GM19193 (cell line): ENCODE measurements around the gene PDCD2.

Experiments
- POLR2A ChIP-seq: IDR thresholded peaks from 4 replicates; pipeline ENCODE4 v1.6.1; 2011; ENCODE audit not compliant: insufficient read depth, insufficient read length; ENCODE audit errors: extremely low read depth

PDCD2 gene

GRCh38 chr6:170554013-170554795 is 30.2 kb downstream of the PDCD2 start, which contains the start of gene TBP:
Gene TBP, plus strand, starts transcription at chr6:170554369. Its CDS starts 2,661 bp downstream, at chr6:170557030.
- TF ChIP-seq POLR2A = peak; percentile 80

GRCh38 chr6:170553534-170554012 is 30.9 kb downstream of the PDCD2 start:
- no peak for TF ChIP-seq POLR2A

DNA sequence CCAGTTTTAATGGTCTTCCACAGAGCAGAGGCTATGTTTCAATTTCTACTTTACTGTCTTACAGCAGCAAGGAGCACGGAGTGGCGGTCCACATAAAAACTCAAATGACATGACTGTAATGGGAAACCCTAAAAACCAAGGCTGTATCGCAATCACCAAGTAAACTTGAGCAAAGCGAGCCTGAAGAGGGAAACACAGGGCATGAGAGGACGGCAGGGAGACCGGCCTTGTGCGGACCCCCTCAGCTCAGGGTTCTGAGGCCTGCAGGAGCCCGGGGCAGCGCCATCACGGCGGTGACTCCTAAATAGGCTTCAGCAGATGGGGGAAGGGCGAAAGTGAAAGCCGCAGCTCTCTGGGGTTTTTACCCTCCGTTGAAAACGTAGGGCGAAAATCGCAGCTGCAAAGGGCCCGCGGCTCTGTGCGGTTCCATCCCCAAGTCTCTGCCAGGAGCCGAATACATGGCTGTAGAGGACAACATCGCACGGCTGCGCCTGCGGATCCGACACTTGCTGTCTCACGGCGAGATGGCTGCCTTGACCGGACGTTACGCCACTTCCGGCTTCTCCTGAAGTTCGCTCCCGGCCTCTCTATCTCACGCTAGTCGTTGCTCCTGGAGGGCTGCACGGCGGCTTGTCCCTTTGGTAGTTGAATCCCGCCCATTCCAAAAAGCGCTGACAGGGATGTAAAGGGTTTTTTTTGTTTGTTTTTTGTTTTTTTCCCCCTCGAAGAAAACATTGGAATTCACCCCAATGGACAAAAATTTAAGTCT is 31.5 kb downstream of the PDCD2 start, which contains the start of gene PSMB1:
PSMB1 (minus strand) TSS at position 543 of the 769 bp plus-strand sequence; CDS start at position 478, 65 bp downstream.
- peak; percentile 94 for TF ChIP-seq POLR2A

GRCh38 chr6:170545405-170545804 is 39.0 kb downstream of the PDCD2 start:
- TF ChIP-seq POLR2A = no peak

- no peak for TF ChIP-seq POLR2A
These were observed 42.3 kb downstream of the PDCD2 start for GRCh38 chr6:170542031-170542719.

DNA sequence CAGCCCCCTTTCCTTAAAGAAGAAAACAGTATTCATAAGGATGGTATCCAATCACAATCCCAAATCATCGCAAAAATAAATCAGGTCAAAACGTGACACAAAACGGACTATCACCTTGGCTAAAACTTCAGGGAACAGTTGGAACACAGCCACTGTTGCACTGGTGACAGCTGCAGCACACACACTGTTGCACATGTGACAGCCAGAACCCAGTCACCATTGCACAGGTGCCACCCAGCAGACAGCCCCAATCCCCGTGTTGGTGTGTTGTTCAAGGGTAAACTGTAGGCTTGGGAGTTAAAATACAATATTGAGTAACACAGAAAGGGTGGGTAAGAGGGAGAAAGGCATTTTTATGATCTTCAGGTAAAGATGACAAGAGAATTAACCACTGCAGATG is 47.1 kb downstream of the PDCD2 start:
- TF ChIP-seq POLR2A = no peak

DNA sequence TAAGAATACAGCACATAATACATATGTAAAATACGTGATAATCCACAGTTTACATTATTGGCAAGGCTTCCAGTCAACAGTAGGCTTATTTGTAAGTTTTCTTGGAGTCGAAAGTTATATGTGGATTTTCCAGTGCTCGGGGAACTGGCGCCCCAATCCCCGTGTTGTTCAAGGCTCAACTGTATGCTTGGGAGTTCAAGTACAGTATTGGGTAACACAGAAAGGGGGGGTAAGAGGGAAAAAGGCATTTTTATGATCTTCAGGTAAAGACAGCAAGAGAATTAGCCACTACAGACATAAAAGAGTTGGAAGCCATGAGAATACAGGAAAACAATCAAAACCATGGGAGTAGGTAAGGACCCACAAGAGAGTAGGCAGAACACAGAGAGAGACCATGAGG is 47.8 kb downstream of the PDCD2 start:
- no peak for TF ChIP-seq POLR2A

GRCh38 chr6:170535004-170535403 is 49.4 kb downstream of the PDCD2 start:
- no peak for TF ChIP-seq POLR2A

- no peak for TF ChIP-seq POLR2A
These were observed 50.6 kb downstream of the PDCD2 start for GRCh38 chr6:170533792-170534191.

- TF ChIP-seq POLR2A = no peak
These were observed 51.5 kb downstream of the PDCD2 start for GRCh38 chr6:170532867-170533488.

DNA sequence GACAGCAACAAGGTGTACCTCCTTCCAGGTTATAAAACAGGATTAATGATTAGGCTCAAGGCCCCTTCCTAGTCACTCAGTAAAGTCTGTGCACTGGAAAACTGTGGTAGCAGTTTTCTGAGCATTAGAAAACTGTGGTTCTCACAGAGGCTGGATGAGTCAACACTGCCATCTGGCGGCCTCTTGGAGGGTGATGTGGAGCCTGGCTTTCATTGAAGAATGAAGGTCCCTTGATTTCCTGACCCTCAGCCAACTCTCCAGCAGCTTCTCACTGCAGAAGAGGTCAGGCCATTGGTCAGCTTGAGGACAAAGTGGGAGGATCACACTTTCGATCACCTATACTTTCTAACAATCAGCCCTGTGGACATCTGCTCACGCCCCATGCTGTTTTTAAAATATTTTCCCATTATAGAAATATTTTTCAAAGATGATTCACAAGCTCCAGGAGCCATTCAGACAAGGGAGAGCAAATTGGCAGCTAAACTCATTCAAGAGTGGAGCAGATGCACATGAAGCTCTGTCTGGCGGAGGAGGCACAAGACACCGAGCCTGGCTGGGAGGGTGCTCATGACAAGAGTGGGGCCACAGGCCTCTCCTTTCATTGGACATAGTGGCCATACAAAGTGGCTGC is 54.5 kb downstream of the PDCD2 start:
- no peak for TF ChIP-seq POLR2A

DNA sequence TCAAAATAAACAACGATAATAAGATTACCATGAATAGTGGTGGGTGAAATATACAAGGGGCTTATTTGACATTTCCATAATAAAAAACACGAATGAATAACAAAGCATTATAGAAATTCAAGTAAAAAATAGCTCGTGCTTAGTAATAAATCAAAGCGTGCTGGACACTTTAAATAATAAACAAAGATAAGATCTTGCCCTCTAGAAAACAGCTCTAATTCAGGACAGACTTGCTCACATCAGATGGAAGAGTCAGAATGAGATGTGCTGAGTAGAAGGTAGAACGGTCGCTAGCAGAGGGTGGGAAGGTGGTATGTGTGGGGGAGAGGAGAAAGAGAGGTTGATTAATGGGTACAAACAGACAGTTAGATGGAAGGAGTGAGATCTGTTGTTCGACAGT is 58.6 kb downstream of the PDCD2 start:
- TF ChIP-seq POLR2A = no peak
